Urinary bladder (tissue), 4 donors: ENCODE data around the gene SPINK5. TPM values are rescaled to one million over a fixed set of nuclear protein-coding genes. Genes with fewer than 3 reads are reported as not detected.

Experiments used
- DNase-seq: peaks from one replicate; pipeline ENCODE4 v3.0.0-alpha.2; 2015; ENCODE audit errors: extremely low spot score
- H3K27ac ChIP-seq: one replicate; pipeline ENCODE4 v1.5.1; 2013; ENCODE audit warnings: low read depth, mild to moderate bottlenecking, moderate library complexity
- H3K36me3 ChIP-seq: one replicate; pipeline ENCODE4 v1.6.1; 2013; ENCODE audit warnings: mild to moderate bottlenecking, moderate library complexity; ENCODE audit not compliant: insufficient read depth
- H3K4me1 ChIP-seq: one replicate; pipeline ENCODE4 v1.6.1; 2013; ENCODE audit warnings: mild to moderate bottlenecking, moderate library complexity; ENCODE audit not compliant: insufficient read depth
- H3K4me3 ChIP-seq: one replicate; pipeline ENCODE4 v1.5.1; 2013; ENCODE audit warnings: low read depth, low read length
- WGBS: extraction: QIAGEN DNeasy Blood & Tissue Kit; methylation state at CpG from one replicate; pipeline ENCODE4 v1.1.7; 2013; 5-methylcytosine and 5-hydroxymethylcytosine counted together
- polyA plus RNA-seq: library from polyadenylated mRNA; stranded (reverse); fragments of 200-250 nt; gene quantifications from one replicate; pipeline ENCODE4 v1.2.3, GENCODE V29; 2013
- total RNA-seq: library from RNA; depleted of rRNA; stranded (reverse); fragments of >200 nt; gene quantifications from one replicate; pipeline ENCODE4 v1.2.3, GENCODE V29; 2014
- donor health status: healthy with polysubstance abuse.
- donor health status: healthy.

SPINK5 gene
- total and polyA plus RNA-seq, 2 donors = 0.21 to 0.56 TPM

DNA sequence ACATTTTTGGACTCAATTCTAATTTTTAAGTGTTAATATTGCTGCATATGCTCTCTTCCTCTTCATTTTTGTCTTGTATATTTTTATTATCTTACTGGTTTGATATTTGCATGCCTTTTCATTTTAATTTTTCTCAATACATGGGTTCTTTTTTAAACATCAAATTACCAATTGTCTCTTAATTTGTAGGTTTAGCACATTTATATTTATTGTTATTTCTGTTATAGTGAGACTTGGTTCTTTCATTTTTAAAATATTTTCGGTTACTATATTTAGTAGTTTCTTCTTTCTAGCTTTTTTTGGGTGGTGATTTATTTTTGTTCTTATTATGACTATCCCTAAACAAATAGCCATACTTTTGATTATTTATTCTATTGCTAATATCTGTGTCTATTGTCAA, 19.4 kb downstream of the SPINK5 start:
- 91% methylated on average over 1 of the region's 1 CpG for WGBS
- H3K4me3 ChIP-seq = no peak overlapping the region
- no peaks in the 10 kb centered on the region for H3K36me3 ChIP-seq

DNA sequence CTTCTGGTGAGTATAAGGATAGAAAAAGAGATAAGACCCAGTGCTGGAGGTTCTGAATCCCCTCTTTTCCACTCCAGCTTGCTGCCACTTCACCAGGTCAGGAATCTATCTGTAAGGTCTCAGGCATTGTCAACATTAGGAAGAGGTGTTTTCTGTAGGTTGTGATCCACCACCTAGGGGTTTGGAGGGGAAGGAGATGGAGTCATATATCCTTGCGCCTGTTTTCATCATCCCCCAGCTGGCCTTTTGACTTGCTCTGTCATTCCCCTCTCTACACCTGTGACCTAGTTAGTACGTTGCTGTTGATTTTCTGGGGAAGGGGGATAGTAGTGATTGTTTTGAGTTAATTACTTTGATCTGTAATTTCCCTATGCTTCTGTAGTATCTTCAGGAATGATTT, 20.5 kb downstream of the SPINK5 start:
- Histone ChIP-seq H3K4me1 (peaks cover 2% of the 10 kb centered on the region), H3K27ac (no peak overlapping the region), H3K4me3 (no peak overlapping the region), H3K36me3 (no peaks in the 10 kb centered on the region)
- WGBS = 81% methylated on average over 2 of the region's 2 CpGs
- DNase-seq = no peak

More for the DNA sequence above, 19.4 kb downstream of the SPINK5 start:
- Histone ChIP-seq H3K27ac (no peak overlapping the region), H3K4me1 (no peaks in the 10 kb centered on the region)
- DNase-seq = no peak

DNA sequence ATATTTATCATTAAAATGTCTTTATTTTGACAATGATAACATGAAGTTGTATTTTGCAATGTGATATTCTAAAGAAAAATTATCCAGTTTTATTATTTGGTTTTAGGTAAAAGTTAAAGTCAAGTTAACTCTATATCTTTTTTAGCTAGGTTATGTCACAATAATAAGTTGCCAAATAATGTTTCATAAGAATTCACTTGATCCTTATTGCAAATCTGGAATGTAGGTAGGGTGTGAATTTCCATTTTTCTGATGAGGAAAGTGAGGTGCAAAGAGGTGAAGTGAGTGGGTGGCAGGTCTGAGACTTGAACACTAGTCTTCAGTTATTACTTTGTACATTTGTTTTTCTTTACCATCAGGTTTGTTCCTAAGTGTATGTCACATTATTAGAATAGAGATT, 21.5 kb downstream of the SPINK5 start:
- H3K4me1 ChIP-seq = peaks cover 2% of the 10 kb centered on the region
- no peak for DNase-seq
- H3K27ac ChIP-seq = no peak overlapping the region
- H3K36me3 ChIP-seq = no peaks in the 10 kb centered on the region
- no peak overlapping the region for H3K4me3 ChIP-seq

DNA sequence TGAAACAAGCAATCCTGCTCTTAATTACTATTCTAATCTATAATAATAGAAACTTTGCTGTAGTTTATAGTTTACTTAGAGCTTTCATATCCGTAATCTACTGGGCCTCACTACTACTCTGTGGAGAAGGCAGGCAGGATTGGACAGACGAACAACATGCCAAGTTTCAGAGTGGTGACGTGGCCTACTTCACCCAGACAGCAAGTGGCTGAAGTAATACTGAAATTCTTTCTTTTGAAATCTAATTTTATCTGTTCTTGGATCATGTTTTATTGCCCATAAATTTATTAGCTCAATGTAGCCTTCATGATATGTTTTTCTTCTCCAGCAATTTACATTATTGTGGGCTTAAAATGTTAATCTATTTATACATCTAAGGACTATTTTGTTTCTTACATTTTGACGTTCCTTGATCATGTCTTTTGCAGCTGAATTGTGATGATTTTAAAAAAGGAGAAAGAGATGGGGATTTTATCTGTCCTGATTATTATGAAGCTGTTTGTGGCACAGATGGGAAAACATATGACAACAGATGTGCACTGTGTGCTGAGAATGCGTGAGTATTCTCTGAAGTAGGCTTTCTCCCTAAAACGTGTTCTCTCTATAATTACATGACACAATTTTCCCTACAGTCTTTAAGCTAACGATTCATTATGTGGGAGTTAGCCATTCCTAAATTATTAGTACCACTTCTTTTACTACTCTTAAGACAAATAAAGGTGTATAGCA, 22.4 kb downstream of the SPINK5 start:
- no peak overlapping the region for H3K27ac ChIP-seq
- WGBS = 32% methylated on average over 7 of the region's 7 CpGs

DNA sequence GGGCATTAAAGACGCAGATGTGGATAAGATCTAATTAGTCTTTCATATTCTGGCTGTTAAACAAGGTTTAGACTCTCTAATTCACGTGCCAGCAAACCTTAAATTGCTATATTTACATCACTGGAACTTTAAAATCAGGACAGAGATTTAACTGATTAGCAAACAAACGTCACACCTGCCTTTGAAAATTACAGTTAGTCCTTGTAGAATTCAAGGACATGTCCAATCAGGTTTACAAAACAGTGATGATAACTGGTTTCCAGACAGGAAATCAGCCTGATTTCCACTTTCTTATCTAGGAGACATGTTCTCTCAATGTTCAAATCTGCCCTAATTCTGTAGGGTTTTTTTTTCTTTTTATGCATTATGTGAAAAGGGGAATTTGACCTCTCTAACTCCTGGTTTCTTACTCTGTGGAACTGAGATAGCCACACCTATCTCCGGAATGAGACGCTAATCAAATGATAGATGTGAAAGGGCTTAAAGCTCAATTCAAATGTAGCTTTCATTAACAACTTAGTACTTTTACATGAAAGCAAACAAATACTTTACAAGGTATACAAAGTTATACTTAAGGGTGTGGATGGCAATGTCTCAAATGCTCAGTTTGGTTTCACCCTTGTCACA, 26.5 kb downstream of the SPINK5 start:
- H3K4me3 ChIP-seq = no peak overlapping the region
- WGBS = 52% methylated on average over 5 of the region's 5 CpGs
- H3K27ac ChIP-seq = no peak overlapping the region
- no peak for DNase-seq
- no peaks in the 10 kb centered on the region for H3K36me3 ChIP-seq
- peaks cover 2% of the 10 kb centered on the region for H3K4me1 ChIP-seq

More for the DNA sequence above, 22.4 kb downstream of the SPINK5 start:
- H3K36me3 ChIP-seq = no peaks in the 10 kb centered on the region
- H3K4me3 ChIP-seq = no peak overlapping the region
- peaks cover 2% of the 10 kb centered on the region for H3K4me1 ChIP-seq
- no peak for DNase-seq

DNA sequence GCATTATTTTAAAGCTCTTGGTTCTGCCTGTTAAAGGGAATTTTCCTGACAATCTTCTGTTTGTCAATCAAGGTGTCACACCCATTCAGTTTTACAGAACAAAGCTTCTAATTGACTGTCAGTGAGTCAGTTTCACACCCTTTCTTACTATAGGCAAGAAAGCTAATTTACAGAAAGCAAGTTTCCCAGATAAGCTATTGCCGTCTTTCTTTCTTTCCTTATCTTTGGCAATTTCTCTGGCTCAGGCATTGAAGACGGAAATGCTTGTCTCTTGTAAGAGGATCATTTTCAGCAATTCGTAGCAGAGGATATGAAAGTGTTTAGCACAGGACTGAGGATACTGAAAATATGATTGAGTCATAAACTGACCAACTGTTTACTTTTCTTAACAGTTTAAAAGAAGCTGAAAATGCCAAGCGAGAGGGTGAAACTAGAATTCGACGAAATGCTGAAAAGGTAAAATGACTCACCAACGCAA, 27.0 kb downstream of the SPINK5 start:
- H3K36me3 ChIP-seq = no peaks in the 10 kb centered on the region
- H3K27ac ChIP-seq = no peak overlapping the region
- peaks cover 2% of the 10 kb centered on the region for H3K4me1 ChIP-seq
- WGBS = 53% methylated on average over 7 of the region's 7 CpGs
- no peak overlapping the region for H3K4me3 ChIP-seq
- no peak for DNase-seq

DNA sequence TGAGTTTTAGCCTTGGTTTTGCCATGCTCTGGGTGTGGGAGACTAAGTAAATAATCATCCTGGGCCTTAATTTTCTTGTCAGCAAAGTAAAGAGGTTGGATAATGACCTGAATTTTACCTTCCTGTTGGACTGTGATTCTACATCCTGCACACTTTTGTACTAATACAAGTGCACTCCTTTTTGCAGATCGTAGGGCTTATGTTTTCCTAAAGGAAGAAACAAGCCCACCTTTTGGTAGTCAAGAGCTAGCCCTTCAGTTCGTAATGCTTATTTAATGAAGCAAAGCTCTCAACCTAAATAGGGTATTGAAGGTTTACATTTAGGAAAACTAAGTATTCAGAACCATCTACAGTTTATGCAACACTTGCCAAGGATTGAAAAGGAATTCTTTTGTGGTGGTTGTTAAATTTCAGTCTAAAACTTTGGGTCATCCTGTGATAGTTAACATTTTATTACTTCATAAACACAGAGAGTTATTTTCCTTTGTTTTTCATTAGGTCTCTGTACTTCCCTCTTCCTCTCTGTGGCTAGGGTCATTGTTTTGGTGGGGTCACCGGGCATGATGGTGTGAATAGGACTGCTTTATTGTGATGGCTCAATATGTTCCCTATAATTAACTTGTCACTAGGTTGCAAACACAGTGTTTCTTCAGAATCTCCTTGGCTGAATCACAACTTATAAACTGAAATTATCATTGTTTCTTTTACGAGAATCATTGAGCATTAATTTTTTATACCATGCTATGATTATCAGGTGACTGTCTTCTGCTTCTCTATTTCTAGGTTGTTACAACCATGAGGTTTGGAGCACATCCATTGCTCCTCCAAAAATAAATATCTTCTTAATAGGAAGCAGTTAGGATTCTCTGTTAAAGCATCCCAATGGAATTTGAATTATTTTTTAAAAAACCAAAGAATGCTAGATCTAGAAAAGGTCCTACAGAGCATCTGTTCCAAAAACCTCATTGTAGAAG, 28.5 kb downstream of the SPINK5 start:
- Histone ChIP-seq H3K4me3 (no peak overlapping the region), H3K36me3 (no peaks in the 10 kb centered on the region), H3K27ac (no peak overlapping the region), H3K4me1 (peaks cover 2% of the 10 kb centered on the region)
- 21% methylated on average over 4 of the region's 4 CpGs for WGBS
- no peak for DNase-seq

DNA sequence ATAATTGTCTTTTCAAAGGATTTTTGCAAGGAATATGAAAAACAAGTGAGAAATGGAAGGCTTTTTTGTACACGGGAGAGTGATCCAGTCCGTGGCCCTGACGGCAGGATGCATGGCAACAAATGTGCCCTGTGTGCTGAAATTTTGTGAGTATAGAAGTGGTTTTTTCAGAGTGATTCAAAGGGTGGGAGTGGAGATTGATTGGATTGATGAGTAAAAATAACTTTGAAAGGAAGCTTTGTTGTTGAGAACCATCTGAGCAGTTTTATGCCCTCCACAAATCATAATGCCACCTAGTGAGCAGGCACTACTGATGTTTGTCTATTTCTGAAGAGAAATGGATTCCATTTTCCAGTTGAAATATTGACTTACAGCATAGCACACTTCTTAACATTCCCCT, 30.6 kb downstream of the SPINK5 start:
- Histone ChIP-seq H3K27ac (no peak overlapping the region), H3K4me1 (no peaks in the 10 kb centered on the region), H3K4me3 (no peak overlapping the region), H3K36me3 (no peaks in the 10 kb centered on the region)
- no peak for DNase-seq
- 92% methylated on average over 3 of the region's 3 CpGs for WGBS

DNA sequence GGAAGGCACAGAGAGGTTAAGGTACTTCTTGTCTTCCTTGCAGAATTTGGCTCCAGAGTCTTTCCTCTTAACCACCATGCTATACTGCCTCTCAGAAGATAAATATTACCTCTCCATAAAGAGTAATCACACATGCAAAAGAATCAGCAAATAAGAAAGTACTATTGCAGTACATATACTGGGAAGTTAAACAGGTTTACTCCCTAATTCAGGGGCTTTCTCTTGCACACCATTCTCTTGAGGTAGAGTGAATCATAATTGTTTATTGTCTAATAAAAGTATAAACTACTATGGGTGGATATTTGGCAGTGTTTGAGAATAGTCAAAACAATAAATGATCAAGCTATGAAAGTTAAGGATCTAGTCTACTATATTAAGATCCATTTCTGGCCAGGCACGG, 40.4 kb downstream of the SPINK5 start:
- no peak overlapping the region for H3K4me3 ChIP-seq
- no peak for DNase-seq
- 81% methylated on average over 1 of the region's 1 CpG for WGBS

DNA sequence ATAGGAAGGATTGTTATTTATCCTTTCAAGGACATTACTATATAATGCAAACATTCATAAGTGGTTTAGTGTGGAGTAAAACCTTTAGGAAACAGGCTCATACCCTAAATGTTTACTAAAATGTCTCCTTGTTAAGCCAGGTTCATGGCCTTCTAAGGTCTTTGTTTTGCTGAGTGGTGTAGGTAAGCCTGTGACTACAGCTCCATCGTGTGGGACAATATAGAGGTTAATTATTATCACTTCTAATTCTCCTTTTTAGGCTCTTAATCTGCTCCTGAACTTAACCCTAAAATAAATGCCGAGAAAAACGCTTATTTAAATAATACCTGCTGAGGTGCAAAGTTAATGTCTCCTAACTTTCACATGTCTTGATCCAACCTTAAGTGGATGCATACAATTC, 43.8 kb downstream of the SPINK5 start:
- DNase-seq = no peak
- Histone ChIP-seq H3K27ac (no peak overlapping the region), H3K36me3 (no peaks in the 10 kb centered on the region), H3K4me1 (no peaks in the 10 kb centered on the region), H3K4me3 (no peak overlapping the region)
- 25% methylated on average over 3 of the region's 3 CpGs for WGBS

More for the DNA sequence above, 40.4 kb downstream of the SPINK5 start:
- Histone ChIP-seq H3K4me1 (no peaks in the 10 kb centered on the region), H3K27ac (no peak overlapping the region), H3K36me3 (no peaks in the 10 kb centered on the region)

DNA sequence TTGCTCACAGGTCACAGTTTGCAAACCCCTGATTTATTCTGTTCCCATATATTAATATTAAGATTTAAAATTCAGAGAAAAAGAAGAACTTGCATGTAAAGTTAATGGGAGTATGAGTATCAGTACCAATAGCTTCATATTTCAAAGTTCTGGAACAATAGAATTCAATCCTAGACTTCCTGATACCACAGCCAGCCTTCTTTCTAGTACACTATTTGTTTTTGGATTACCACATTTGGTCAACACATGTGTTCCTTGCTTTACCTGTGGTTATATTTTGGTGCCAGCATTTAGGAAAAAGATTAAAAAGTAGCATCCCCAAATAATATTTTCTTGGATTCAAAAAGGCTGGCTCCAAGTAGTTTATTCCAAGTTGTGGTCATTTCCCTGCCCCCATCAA, 49.5 kb downstream of the SPINK5 start:
- DNase-seq = no peak
- Histone ChIP-seq H3K36me3 (no peaks in the 10 kb centered on the region), H3K4me1 (no peaks in the 10 kb centered on the region), H3K4me3 (no peak overlapping the region), H3K27ac (no peak overlapping the region)

DNA sequence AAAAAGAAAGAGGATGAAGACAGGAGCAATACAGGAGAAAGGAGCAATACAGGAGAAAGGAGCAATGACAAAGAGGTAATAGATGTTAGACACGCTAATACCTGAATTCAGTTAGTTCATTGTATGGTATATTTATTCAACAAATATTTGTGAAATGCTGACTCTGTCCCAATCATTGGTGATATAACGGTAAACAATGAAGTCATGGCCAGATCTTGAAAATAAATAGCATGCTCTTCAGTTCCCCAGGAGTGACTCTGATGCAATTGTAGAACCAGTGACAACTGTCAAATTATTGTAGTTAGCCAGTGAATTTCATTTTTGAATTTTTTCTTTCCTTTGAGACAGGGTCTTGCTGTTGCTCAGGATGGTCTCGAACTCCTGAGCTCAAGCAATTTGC, 56.5 kb downstream of the SPINK5 start:
- no peaks in the 10 kb centered on the region for H3K36me3 ChIP-seq
- H3K4me3 ChIP-seq = no peak overlapping the region
- H3K4me1 ChIP-seq = no peaks in the 10 kb centered on the region
- no peak for DNase-seq
- 94% methylated on average over 3 of the region's 3 CpGs for WGBS
- H3K27ac ChIP-seq = no peak overlapping the region

DNA sequence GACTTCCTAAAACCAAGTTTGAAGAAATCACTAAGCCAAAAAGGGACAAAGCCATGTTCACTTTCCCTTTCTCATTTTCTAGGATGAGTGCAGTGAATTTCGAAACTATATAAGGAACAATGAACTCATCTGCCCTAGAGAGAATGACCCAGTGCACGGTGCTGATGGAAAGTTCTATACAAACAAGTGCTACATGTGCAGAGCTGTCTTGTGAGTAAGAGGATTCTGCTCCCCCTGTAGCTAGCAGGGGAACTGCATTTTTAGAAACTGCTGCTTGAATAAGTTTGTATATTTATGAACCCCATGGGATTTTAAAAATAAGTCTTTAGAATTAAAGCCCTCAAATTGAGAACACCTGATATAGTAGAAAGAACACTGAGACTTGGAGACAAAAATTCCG, 61.9 kb downstream of the SPINK5 start:
- WGBS = 59% methylated on average over 3 of the region's 3 CpGs

More for the DNA sequence above, 61.9 kb downstream of the SPINK5 start:
- no peaks in the 10 kb centered on the region for H3K4me1 ChIP-seq
- H3K27ac ChIP-seq = no peak overlapping the region
- DNase-seq = no peak
- H3K36me3 ChIP-seq = no peaks in the 10 kb centered on the region
- no peak overlapping the region for H3K4me3 ChIP-seq
